Measurements from ENCODE around the gene GPS2. TPM values are rescaled to one million over a fixed set of nuclear protein-coding genes. Genes with fewer than 3 reads are reported as not detected.
A peak's percentile ranks its signal among the peaks of the same experiment; 100 is the strongest.

Gene GPS2
- total RNA-seq, 2 experiments from 2014 or later = 85.9 to 105 TPM

GRCh38 chr17:7324438-7324779 is 9.2 kb upstream of the GPS2 start:
- Mint-ChIP-seq H3K4me3 (no peak overlapping the region), H3K4me1 (peaks cover 31% of the 10 kb centered on the region), H3K27me3 (no peaks in the 10 kb centered on the region), H3K9me3 (no peaks in the 10 kb centered on the region), H3K27ac (no peak overlapping the region), H3K36me3 (ENCODE audit: low read depth) (peaks cover 28% of the 10 kb centered on the region)
- DNase-seq = no peak
- CTCF ChIA-PET = interaction anchor here (0.8 to 2.1 kb wide), 3 partner anchors 9 to 65 kb away, joined by 4 to 11 read pairs (median 5); partner anchors contain the start of gene GPS2
- POLR2A ChIA-PET = no interaction called here

GRCh38 chr17:7323731-7324437 is 8.7 kb upstream of the GPS2 start:
- Mint-ChIP-seq H3K27ac (no peak overlapping the region), H3K36me3 (ENCODE audit: low read depth) (peaks cover 28% of the 10 kb centered on the region), H3K4me1 (peaks cover 30% of the 10 kb centered on the region), H3K27me3 (no peaks in the 10 kb centered on the region), H3K9me3 (no peaks in the 10 kb centered on the region), H3K4me3 (no peak overlapping the region)
- DNase-seq = peak; percentile 71
- POLR2A ChIA-PET = no interaction called here
- CTCF ChIA-PET = interaction anchor here (0.7 to 2.1 kb wide), 4 partner anchors 9 to 138 kb away, joined by 3 to 11 read pairs (median 6); partner anchors contain the start of gene GPS2

- ChIA-PET CTCF (interaction anchor here (0.7 to 1.7 kb wide), 7 partner anchors 9 to 235 kb away, joined by 3 to 12 read pairs (median 4); partner anchors contain the start of genes ACAP1 and TNFSF13), POLR2A (no interaction called here)
- no peaks in the 10 kb centered on the region for H3K9me3 Mint-ChIP-seq
- H3K27ac Mint-ChIP-seq = no peak overlapping the region
- no peaks in the 10 kb centered on the region for H3K27me3 Mint-ChIP-seq
- no peak for DNase-seq
- no peak overlapping the region for H3K4me3 Mint-ChIP-seq
- peaks cover 34% of the 10 kb centered on the region for H3K36me3 Mint-ChIP-seq (ENCODE audit: low read depth)
- peaks cover 18% of the 10 kb centered on the region for H3K4me1 Mint-ChIP-seq
These were observed 7.5 kb upstream of the GPS2 start for GRCh38 chr17:7322520-7323194.

- Mint-ChIP-seq H3K27ac (no peak overlapping the region), H3K4me3 (no peak overlapping the region), H3K4me1 (peaks cover 9% of the 10 kb centered on the region), H3K27me3 (no peaks in the 10 kb centered on the region), H3K9me3 (no peaks in the 10 kb centered on the region), H3K36me3 (ENCODE audit: low read depth) (peaks cover 30% of the 10 kb centered on the region)
- POLR2A ChIA-PET = interaction anchor here (1.1 kb wide), 1 partner anchor 8 kb away, joined by 3 read pairs; the partner anchor contains the start of gene NEURL4
- DNase-seq = no peak
- CTCF ChIA-PET = interaction anchor here (0.9 to 1.6 kb wide), 7 partner anchors 8 to 236 kb away, joined by 3 to 12 read pairs (median 3); partner anchors contain the start of genes ACAP1 and TNFSF13
These were observed 6.3 kb upstream of the GPS2 start for GRCh38 chr17:7321466-7321865.

GRCh38 chr17:7318121-7318860 is 3.1 kb upstream of the GPS2 start:
- H3K36me3 Mint-ChIP-seq (ENCODE audit: low read depth) = peaks cover 40% of the 10 kb centered on the region
- no peak for DNase-seq
- ChIA-PET CTCF (interaction anchor here (0.7 to 1.7 kb wide), 5 partner anchors 9 to 117 kb away, joined by 3 to 4 read pairs (median 3); partner anchors contain the start of genes ACAP1, NEURL4 and SLC2A4), POLR2A (no interaction called here)
- peaks cover 20% of the 10 kb centered on the region for H3K4me1 Mint-ChIP-seq
- no peak overlapping the region for H3K4me3 Mint-ChIP-seq
- no peak overlapping the region for H3K27ac Mint-ChIP-seq
- H3K9me3 Mint-ChIP-seq = no peaks in the 10 kb centered on the region
- no peaks in the 10 kb centered on the region for H3K27me3 Mint-ChIP-seq

- peak overlapping the region; percentile 28 for H3K27ac Mint-ChIP-seq
- H3K9me3 Mint-ChIP-seq = no peaks in the 10 kb centered on the region
- ChIA-PET CTCF (interaction anchor here (0.7 to 1.7 kb wide), 4 partner anchors 12 to 119 kb away, joined by 3 to 4 read pairs (median 4); partner anchors contain the start of genes ACAP1 and SLC2A4), POLR2A (no interaction called here)
- no peaks in the 10 kb centered on the region for H3K27me3 Mint-ChIP-seq
- DNase-seq = no peak
- H3K36me3 Mint-ChIP-seq (ENCODE audit: low read depth) = peaks cover 48% of the 10 kb centered on the region
- no peak overlapping the region for H3K4me3 Mint-ChIP-seq
- H3K4me1 Mint-ChIP-seq = peaks cover 30% of the 10 kb centered on the region
These were observed 2.1 kb upstream of the GPS2 start for GRCh38 chr17:7317161-7317803.

GRCh38 chr17:7315570-7316235 is 543 bp upstream of the GPS2 start:
- POLR2A ChIA-PET = interaction anchor here (0.6 kb wide), 1 partner anchor 31 kb away, joined by 3 read pairs; no protein-coding TSS in a partner anchor
- peak overlapping the region; percentile 94 for H3K27ac Mint-ChIP-seq
- DNase-seq = no peak
- H3K27me3 Mint-ChIP-seq = no peaks in the 10 kb centered on the region
- peak overlapping the region; percentile 90 for H3K4me3 Mint-ChIP-seq
- H3K36me3 Mint-ChIP-seq (ENCODE audit: low read depth) = peaks cover 47% of the 10 kb centered on the region
- no peaks in the 10 kb centered on the region for H3K9me3 Mint-ChIP-seq
- peaks cover 40% of the 10 kb centered on the region for H3K4me1 Mint-ChIP-seq
- CTCF ChIA-PET = interaction anchor here (1.6 to 2.2 kb wide), 2 partner anchors 10 to 22 kb away, joined by 4 to 11 read pairs; no protein-coding TSS in a partner anchor

GRCh38 chr17:7313890-7314718 is 1.1 kb downstream of the GPS2 start:
- ChIA-PET POLR2A (interaction anchor here (1.3 kb wide), 1 partner anchor 15 kb away, joined by 6 read pairs; the partner anchor contains the start of gene NEURL4), CTCF (interaction anchor here (0.9 to 2.2 kb wide), 5 partner anchors 8 to 247 kb away, joined by 3 to 11 read pairs (median 4); no protein-coding TSS in a partner anchor)
- peaks cover 63% of the 10 kb centered on the region for H3K36me3 Mint-ChIP-seq (ENCODE audit: low read depth)
- H3K4me3 Mint-ChIP-seq = peak overlapping the region; percentile 83
- H3K9me3 Mint-ChIP-seq = no peaks in the 10 kb centered on the region
- peak overlapping the region; percentile 84 for H3K27ac Mint-ChIP-seq
- H3K4me1 Mint-ChIP-seq = peaks cover 56% of the 10 kb centered on the region
- no peak for DNase-seq
- H3K27me3 Mint-ChIP-seq = no peaks in the 10 kb centered on the region

GRCh38 chr17:7313088-7313889 is 1.9 kb downstream of the GPS2 start:
- ChIA-PET CTCF (interaction anchor here (0.5 to 1.8 kb wide), 5 partner anchors 9 to 345 kb away, joined by 3 to 4 read pairs (median 4); no protein-coding TSS in a partner anchor), POLR2A (interaction anchor here (0.5 kb wide), 1 partner anchor 370 kb away, joined by 3 read pairs; no protein-coding TSS in a partner anchor)
- no peaks in the 10 kb centered on the region for H3K9me3 Mint-ChIP-seq
- H3K36me3 Mint-ChIP-seq (ENCODE audit: low read depth) = peaks cover 67% of the 10 kb centered on the region
- no peaks in the 10 kb centered on the region for H3K27me3 Mint-ChIP-seq
- DNase-seq = no peak
- peaks cover 61% of the 10 kb centered on the region for H3K4me1 Mint-ChIP-seq
- H3K27ac Mint-ChIP-seq = peak overlapping the region; percentile 84
- H3K4me3 Mint-ChIP-seq = peak overlapping the region; percentile 83

GRCh38 chr17:7312432-7313087 is 2.6 kb downstream of the GPS2 start:
- Mint-ChIP-seq H3K9me3 (no peaks in the 10 kb centered on the region), H3K4me1 (peaks cover 61% of the 10 kb centered on the region), H3K27ac (peak overlapping the region; percentile 78), H3K36me3 (ENCODE audit: low read depth) (peaks cover 63% of the 10 kb centered on the region), H3K27me3 (no peaks in the 10 kb centered on the region), H3K4me3 (no peak overlapping the region)
- CTCF ChIA-PET = interaction anchor here (0.7 to 1.8 kb wide), 3 partner anchors 10 to 25 kb away, joined by 3 to 4 read pairs (median 4); no protein-coding TSS in a partner anchor
- POLR2A ChIA-PET = interaction anchor here (0.6 kb wide), 1 partner anchor 72 kb away, joined by 3 read pairs; no protein-coding TSS in a partner anchor
- no peak for DNase-seq

All from activated CD4-positive, alpha-beta T cell treated with anti-CD3 and anti-CD28 coated beads, Interleukin-2, amount 10 ng/mL, durations not matched to agents 7 days and 5 days (primary cell).